Breast epithelium (tissue), 4 donors: ENCODE data around the gene BTN1A1. TPM values are rescaled to one million over a fixed set of nuclear protein-coding genes. Genes with fewer than 3 reads are reported as not detected.
A peak's percentile ranks its signal among the peaks of the same experiment; 100 is the strongest.

Experiments
- DNase-seq, 2 donors: peaks; one replicate each; pipeline ENCODE4 v3.0.0-alpha.2; 2019; ENCODE audit warnings: low spot score in 2 of 2
- H3K27ac ChIP-seq, 2 donors: fragments of 200-600 bp; sonication (generic) in 1 of 2; one replicate each; pipeline ENCODE4 v1.5.1; 2016 to 2019; ENCODE audit warnings: mild to moderate bottlenecking in 1 of 2
- H3K27me3 ChIP-seq, 2 donors: fragments of 200-600 bp; sonication (generic) in 1 of 2; one replicate each; pipeline versions ENCODE4 v1.5.1 to v1.6.0; 2017 to 2019; ENCODE audit warnings: control low read depth in 1 of 2, mild to moderate bottlenecking in 1 of 2
- H3K36me3 ChIP-seq: fragments of 200-600 bp; one replicate; pipeline ENCODE4 v1.5.1; 2019
- H3K4me1 ChIP-seq, 2 donors: fragments of 200-600 bp; sonication (generic); one replicate each; pipeline ENCODE4 v1.5.1; 2016 to 2019; ENCODE audit warnings: control low read depth in 1 of 2
- H3K4me3 ChIP-seq, 3 donors: fragments of 200-600 bp; sonication (generic); 1 replicate in 2 of 3; 2 replicates in 1 of 3; pipeline ENCODE4 v1.5.1; 2016 to 2019; ENCODE audit warnings: mild to moderate bottlenecking in 3 of 3, moderate library complexity in 2 of 3
- H3K9me3 ChIP-seq, 2 donors: fragments of 200-600 bp; sonication (generic) in 1 of 2; one replicate each; pipeline ENCODE4 v1.5.1; 2016 to 2019; ENCODE audit warnings: control low read depth in 1 of 2
- CTCF ChIP-seq, 3 donors: fragments of 450-650 bp; IDR thresholded peaks; one replicate each; pipeline ENCODE4 v1.5.1; 2016 to 2017; ENCODE audit warnings: antibody characterized with exemption in 3 of 3, mild to moderate bottlenecking in 3 of 3, moderate library complexity in 3 of 3
- POLR2A ChIP-seq: fragments of 450-650 bp; IDR thresholded peaks from one replicate; pipeline ENCODE4 v1.6.1; 2016; ENCODE audit warnings: antibody characterized with exemption, mild to moderate bottlenecking, moderate library complexity
- POLR2AphosphoS5 ChIP-seq, 3 donors: sonication (generic); formaldehyde crosslinking; IDR thresholded peaks; one replicate each; pipeline ENCODE4 v1.6.1; 2017; ENCODE audit warnings: antibody characterized with exemption in 3 of 3
- intact Hi-C: fragments of 100-400 bp; cut with DNase I; formaldehyde crosslinking; loops from one replicate; pipeline ENCODE4 v1.15.1; 2023; ENCODE audit warnings: low total_unique reads
- total RNA-seq, 3 donors: library from RNA; depleted of rRNA; stranded (reverse); fragments of >200 nt; gene quantifications; one replicate each; pipeline ENCODE4 v1.1.0, GENCODE V29; 2016

Gene BTN1A1
- not detected for total RNA-seq

- H3K36me3 ChIP-seq = no peaks in the 10 kb centered on the region
- H3K27me3 ChIP-seq = peaks cover 0 to 10% of the 10 kb centered on the region in 2 donors
- no peaks in the 10 kb centered on the region for H3K9me3 ChIP-seq
- TF ChIP-seq POLR2A (no peak), POLR2AphosphoS5 (IDR thresholded peaks at IDR 0.05) (no peak), CTCF (IDR thresholded peaks at IDR 0.05) (no peak)
- no peak for DNase-seq
- no peaks in the 10 kb centered on the region for H3K4me1 ChIP-seq
- no peak within 1 kb of the TSS for H3K27ac ChIP-seq
- intact Hi-C loops = no loop called here
- no peak within 1 kb of the TSS for H3K4me3 ChIP-seq
Observed at GRCh38 chr6:26500102-26500501, at the start of gene BTN1A1. TSS of gene BTN1A1 (plus strand) at chr6:26500303. CDS start at chr6:26501287, 984 bp downstream.

GRCh38 chr6:26452631-26453235 is 47.4 kb upstream of the BTN1A1 start:
- Histone ChIP-seq H3K27me3 (no peaks in the 10 kb centered on the region), H3K4me1 (no peaks in the 10 kb centered on the region), H3K27ac (no peak overlapping the region), H3K9me3 (no peaks in the 10 kb centered on the region), H3K4me3 (no peak overlapping the region), H3K36me3 (no peaks in the 10 kb centered on the region)
- intact Hi-C loops = loop anchor here (10.0 kb wide), 1 partner anchor 108 kb away; no protein-coding TSS in a partner anchor
- DNase-seq = no peak
- no peak for TF ChIP-seq POLR2AphosphoS5 (IDR thresholded peaks at IDR 0.05)
- TF ChIP-seq POLR2A = no peak
- TF ChIP-seq CTCF (IDR thresholded peaks at IDR 0.05) = no peak

- H3K27ac ChIP-seq = no peak overlapping the region
- intact Hi-C loops = loop anchor here (10.0 kb wide), 1 partner anchor 110 kb away; no protein-coding TSS in a partner anchor
- peaks cover 0 to 4% of the 10 kb centered on the region in 2 donors for H3K4me1 ChIP-seq
- H3K4me3 ChIP-seq = no peak overlapping the region
- no peaks in the 10 kb centered on the region for H3K9me3 ChIP-seq
- H3K27me3 ChIP-seq = no peaks in the 10 kb centered on the region
- no peak for DNase-seq
- TF ChIP-seq POLR2AphosphoS5 (IDR thresholded peaks at IDR 0.05) = no peak
- TF ChIP-seq CTCF (IDR thresholded peaks at IDR 0.05) = no peak
- no peak for TF ChIP-seq POLR2A
- no peaks in the 10 kb centered on the region for H3K36me3 ChIP-seq
Observed at GRCh38 chr6:26454631-26455030, 45.5 kb upstream of the BTN1A1 start.

GRCh38 chr6:26455357-26455970 is 44.6 kb upstream of the BTN1A1 start:
- Histone ChIP-seq H3K27me3 (no peaks in the 10 kb centered on the region), H3K4me1 (peaks cover 0 to 11% of the 10 kb centered on the region in 2 donors), H3K36me3 (no peaks in the 10 kb centered on the region), H3K4me3 (no peak overlapping the region), H3K27ac (no peak overlapping the region), H3K9me3 (no peaks in the 10 kb centered on the region)
- no peak for TF ChIP-seq POLR2A
- TF ChIP-seq POLR2AphosphoS5 (IDR thresholded peaks at IDR 0.05) = no peak
- TF ChIP-seq CTCF (IDR thresholded peaks at IDR 0.05) = no peak
- no peak for DNase-seq
- intact Hi-C loops = loop anchor here (10.0 kb wide), 1 partner anchor 111 kb away; no protein-coding TSS in a partner anchor

GRCh38 chr6:26457264-26457805 is 42.8 kb upstream of the BTN1A1 start:
- no peak for DNase-seq
- TF ChIP-seq POLR2A (no peak), POLR2AphosphoS5 (IDR thresholded peaks at IDR 0.05) (no peak), CTCF (IDR thresholded peaks at IDR 0.05) (no peak)
- no peaks in the 10 kb centered on the region for H3K36me3 ChIP-seq
- H3K27me3 ChIP-seq = no peaks in the 10 kb centered on the region
- H3K4me1 ChIP-seq = peaks cover 6 to 18% of the 10 kb centered on the region in 2 donors
- H3K4me3 ChIP-seq = peak overlapping the region; percentile 84 to 94 (median 86)
- H3K9me3 ChIP-seq = no peaks in the 10 kb centered on the region
- intact Hi-C loops = loop anchor here (10.0 kb wide), 1 partner anchor 113 kb away; no protein-coding TSS in a partner anchor
- peak overlapping the region; percentile 79 to 98 for H3K27ac ChIP-seq
